HG02973 (cell line): ENCODE measurements around the gene WFIKKN2.

Experiments used
- ATAC-seq: cut with Tn5 transposase; IDR thresholded peaks from one replicate; pipeline ENCODE4 v1.9.1; 2021; ENCODE audit warnings: moderate library complexity; ENCODE audit not compliant: unreplicated experiment

Gene WFIKKN2

GRCh38 chr17:50833510-50834428 lies 1.6 kb upstream of the WFIKKN2 start:
- ATAC-seq = no peak

GRCh38 chr17:50834429-50835300 lies 721 bp upstream of the WFIKKN2 start:
- no peak for ATAC-seq

GRCh38 chr17:50836826-50837225 lies 1.4 kb downstream of the WFIKKN2 start:
- ATAC-seq = no peak

- ATAC-seq = no peak
These were observed 2.0 kb downstream of the WFIKKN2 start for GRCh38 chr17:50837286-50837979.

GRCh38 chr17:50837980-50838954 lies 2.9 kb downstream of the WFIKKN2 start:
- no peak for ATAC-seq

GRCh38 chr17:50839591-50840310 lies 4.4 kb downstream of the WFIKKN2 start:
- no peak for ATAC-seq

GRCh38 chr17:50840311-50840851 lies 5.0 kb downstream of the WFIKKN2 start:
- ATAC-seq = no peak

- ATAC-seq = no peak
These were observed 6.0 kb downstream of the WFIKKN2 start for GRCh38 chr17:50841277-50841948.

- no peak for ATAC-seq
These were observed 6.6 kb downstream of the WFIKKN2 start for GRCh38 chr17:50841949-50842354.

- no peak for ATAC-seq
These were observed 7.2 kb downstream of the WFIKKN2 start for GRCh38 chr17:50842506-50843149.

GRCh38 chr17:50843150-50843905 lies 7.9 kb downstream of the WFIKKN2 start:
- no peak for ATAC-seq

GRCh38 chr17:50844117-50844700 lies 8.8 kb downstream of the WFIKKN2 start:
- no peak for ATAC-seq

GRCh38 chr17:50845240-50846147 lies 10.1 kb downstream of the WFIKKN2 start:
- ATAC-seq = no peak

GRCh38 chr17:50847566-50847965 lies 12.2 kb downstream of the WFIKKN2 start:
- ATAC-seq = no peak

- ATAC-seq = no peak
These were observed 12.7 kb downstream of the WFIKKN2 start for GRCh38 chr17:50848039-50848438.

GRCh38 chr17:50848711-50849110 lies 13.3 kb downstream of the WFIKKN2 start:
- ATAC-seq = no peak
